Measurements from ENCODE around the gene KIF6.

Gene KIF6

DNA sequence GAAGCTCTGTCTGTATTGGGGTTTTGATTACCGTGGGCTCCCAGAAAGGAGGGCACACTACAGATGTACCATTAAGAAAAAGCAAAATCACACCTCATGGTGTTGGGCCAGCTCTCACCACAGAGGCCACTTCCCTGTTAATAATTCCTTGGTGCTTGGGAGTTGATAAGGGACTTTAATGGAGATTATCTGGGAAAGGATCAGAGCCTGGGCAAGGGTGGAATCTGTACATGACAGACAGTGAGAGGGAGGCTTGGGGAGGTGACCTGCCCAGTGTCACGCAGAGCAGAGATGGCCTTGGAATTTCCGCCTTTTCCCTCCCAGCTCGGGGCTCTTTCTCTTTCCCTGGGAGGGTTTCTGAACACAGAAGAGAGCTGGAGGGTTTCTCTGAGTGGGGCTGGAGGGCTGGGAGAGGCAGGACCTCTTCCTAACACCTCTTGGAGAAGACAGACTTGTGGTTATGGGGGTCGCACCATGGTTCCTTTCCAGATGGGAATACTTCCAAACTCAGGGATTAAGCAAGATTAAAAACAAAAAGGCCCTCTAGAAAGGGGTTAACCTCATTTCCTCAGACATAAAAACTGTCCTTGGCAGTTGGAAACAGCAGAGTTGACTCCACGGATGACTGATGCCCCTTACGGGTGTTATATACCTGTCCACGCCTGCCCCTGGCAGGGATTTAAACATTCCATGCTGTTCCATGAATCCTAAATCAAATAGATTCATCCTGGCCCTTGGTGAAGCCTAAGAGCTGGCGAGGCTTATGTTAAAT lies 385.9 kb downstream of the KIF6 start:
- DNase-seq: no peak

DNA sequence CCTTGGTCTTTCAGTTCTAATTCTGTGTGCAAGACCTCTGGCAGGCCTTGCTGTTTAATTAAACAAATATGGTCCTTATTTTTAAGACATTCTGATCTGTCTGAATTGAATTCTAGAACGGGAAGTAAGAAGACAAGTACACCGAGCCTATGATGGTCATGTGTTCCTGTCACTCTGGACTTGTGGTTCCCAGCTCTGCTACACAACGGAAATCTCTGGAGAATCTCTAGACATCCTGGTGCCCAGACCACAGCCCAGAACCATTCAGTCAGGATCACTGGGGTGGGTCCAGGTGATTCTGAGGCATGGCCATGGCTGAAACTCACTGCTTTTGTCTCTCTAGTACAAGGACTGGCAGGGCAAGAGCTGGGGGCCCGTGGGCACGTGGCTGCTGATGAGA lies 386.8 kb downstream of the KIF6 start:
- DNase-seq: no peak

DNA sequence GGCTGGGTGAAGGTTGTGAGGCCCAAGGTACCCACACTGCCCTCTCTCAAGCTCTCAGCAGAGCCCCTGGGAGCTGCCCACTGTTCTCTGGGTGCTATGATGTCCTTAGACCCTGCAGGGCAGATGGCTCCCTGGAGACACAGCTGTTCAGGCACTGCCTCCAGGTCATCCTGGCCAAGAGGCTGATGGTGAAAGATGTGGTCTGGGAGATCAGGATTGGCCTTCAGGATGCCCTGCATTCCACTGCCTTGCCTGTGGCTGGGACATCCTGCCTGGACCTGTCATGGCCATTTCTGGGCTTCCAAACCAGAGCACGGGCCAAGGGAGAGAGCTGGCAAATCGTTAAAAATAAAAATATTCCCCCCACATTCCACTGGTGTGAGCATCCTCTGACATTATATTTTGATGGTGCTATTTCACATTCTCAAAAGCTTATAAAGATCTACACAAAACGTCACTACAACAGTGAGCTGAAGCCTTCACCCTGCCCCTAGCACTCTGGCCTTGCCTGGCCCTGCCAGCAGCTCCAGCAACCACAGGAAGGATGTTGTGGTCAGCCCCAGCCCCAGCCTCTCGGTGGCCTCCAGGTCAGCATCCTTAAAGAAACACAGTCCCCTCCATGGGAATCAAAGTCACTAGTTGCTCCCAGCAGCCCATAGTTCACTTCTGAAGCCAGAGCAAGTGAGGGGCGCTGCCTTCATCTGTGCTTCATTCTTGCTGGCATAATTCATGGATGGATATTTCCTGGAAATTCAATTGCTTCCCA lies 389.2 kb downstream of the KIF6 start:
- DNase-seq: no peak

DNA sequence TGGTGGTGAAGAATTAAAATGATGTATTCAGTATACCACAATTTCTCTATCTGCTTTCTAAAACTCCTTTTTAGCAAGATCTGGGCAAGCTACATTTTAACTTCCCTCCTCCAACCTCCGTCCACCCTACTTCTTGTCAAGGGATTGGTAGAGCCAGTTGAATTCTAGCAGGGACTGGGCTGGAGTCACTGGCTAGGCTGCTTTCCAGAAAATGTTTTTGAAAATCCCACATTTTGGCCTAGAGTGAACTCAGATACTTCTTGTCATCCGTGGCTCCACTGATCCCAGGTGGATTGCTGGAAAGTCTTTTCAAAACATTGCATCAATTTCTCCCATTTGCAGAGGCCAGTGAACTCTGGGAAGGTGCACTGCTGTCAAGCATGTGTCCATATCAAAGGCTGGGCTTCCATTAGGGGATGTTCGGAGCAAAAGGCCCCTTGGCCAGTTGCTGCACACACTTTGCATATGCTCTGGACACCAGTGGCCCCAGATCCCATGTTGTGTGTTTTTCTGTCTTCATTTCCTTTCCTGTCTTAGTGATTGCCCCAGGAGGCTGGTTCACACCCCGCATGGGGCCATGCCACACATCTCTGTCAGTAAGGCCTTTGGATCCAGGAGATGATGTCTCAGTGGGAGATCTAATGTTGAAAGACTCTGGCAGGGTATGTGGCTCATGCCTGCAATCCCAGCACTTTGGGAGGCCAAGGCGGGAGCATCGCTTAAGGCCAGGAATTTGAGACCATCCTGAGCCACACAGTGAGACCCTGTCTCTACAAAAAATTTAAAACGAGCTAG lies 391.4 kb downstream of the KIF6 start:
- no peak for DNase-seq

DNA sequence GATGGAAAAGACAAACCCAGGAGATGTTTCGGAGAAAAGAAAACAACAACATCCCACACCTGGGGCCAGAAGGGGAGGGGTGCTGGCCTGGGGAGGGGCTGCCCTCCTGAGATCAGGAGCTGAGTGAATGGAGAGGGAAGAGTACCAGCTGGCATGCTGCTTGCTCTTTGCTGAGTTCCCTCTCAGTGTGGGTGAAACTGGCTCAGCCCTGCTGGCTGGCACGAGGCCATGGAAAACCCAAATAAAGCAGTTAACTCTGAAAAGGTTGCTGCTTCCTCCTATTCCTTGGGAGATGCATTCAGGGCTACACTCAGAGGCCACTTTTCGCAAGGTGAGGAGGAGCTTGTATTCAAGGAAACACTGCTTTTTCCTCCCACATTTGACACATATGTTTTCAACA lies 394.7 kb downstream of the KIF6 start:
- no peak for DNase-seq

DNA sequence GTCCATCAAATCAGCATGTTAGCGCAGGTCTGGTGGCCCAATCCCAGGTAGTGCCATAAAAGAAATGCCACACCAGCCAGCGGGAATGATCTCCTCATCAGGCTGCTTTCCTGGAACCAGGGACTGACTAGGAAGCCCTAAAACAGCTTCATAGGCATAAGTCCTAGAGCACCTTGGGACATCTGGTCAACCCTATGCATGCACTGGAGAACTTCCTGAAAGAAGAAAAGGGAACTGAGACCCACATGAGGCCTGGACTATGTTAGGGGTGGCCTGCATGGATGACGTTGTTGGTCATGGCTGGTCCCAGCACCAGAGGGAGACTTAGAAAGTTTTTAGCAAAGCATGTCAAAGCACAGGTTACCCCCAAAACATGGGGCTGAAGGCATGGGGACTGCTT lies 395.2 kb downstream of the KIF6 start:
- no peak for DNase-seq

DNA sequence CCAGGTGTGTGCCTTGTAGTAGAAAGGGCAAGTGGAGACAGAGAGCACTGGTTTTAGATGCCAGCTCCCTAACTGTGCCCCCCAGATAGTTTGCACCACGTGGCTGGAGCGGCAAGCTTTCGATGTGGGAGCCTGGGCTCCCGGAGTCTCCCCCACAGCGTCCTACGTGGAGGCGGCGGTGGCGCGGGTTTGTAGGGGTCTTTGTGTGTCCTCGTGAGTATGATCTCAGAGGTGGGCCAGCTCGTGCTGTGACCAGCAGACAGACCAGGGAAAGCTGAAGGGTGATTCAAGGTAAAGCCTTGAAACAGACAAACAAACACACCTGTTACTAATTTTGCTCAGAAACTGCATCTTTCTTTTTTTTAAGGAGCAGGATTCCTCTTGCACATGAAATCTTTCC lies 397.1 kb downstream of the KIF6 start:
- no peak for DNase-seq

DNA sequence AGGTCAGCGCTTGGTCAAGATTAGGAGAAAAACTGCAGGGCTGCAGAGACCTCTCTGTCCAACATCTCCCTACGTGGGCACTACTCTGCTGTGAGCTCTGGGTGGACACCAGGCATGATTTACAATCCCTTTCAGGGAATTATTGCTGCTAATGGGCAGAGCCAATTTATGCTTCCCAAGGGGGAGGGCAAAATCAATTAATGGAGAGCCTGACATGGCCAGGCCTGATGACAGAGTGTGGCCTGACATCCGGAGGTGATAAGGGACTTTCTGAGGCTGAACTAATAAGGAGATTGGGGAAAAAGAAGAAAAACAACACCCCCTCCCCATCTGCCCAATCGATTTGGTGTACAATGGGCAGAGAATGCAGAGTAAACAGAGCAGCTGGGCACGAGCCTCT lies 397.7 kb downstream of the KIF6 start:
- DNase-seq: no peak

DNA sequence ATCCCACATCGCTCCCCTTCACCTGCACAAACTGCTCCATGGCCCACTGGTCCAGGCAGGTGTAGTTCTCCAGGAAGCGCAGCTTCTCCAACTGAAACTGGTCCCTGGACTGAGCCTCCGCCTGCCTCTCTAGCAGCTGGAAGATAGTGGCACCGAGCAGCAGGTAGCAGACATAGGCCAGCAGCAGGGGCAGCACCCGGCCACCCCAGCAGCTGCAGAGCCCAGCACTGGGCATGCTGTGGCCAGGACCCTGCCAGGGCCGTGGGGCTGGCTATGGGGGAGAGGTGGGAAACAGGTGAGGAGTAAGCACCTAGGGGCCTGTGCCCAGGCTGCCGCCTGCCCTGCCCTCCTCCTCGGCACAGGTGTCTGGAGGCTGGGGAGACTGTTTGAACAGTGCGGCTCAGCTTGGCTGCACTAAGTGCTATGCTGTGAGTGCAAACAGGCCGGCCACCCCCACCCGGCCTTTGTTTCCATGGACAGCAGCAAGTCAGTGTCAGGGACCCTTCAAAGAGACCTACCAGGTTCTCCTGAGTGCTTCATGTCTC lies 402.8 kb downstream of the KIF6 start, which contains the start of gene KCNK16:
Gene KCNK16 (minus strand): TSS at position 397 of the 545 bp plus-strand sequence. CDS start 162 bp downstream, at position 235.
- DNase-seq: no peak

DNA sequence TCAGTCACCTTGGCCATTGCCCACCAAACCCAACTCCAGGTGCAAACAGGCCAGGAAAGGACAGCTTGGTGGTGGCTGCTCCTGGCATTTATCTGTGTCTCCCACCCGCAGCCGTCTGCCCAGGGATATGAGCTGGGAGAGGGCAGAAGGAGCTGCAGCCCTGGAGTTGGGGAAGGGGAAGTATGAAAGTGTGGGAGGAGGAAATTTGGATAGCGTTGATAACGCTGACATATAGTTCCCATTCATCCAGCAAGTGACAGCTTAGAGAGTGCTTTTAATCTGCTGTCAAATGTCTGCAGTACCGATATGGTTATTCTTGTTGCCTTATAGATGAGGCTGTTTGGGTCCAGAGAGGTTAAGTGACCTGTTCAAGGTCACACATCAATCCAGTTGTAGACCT lies 403.4 kb downstream of the KIF6 start:
- DNase-seq: no peak

DNA sequence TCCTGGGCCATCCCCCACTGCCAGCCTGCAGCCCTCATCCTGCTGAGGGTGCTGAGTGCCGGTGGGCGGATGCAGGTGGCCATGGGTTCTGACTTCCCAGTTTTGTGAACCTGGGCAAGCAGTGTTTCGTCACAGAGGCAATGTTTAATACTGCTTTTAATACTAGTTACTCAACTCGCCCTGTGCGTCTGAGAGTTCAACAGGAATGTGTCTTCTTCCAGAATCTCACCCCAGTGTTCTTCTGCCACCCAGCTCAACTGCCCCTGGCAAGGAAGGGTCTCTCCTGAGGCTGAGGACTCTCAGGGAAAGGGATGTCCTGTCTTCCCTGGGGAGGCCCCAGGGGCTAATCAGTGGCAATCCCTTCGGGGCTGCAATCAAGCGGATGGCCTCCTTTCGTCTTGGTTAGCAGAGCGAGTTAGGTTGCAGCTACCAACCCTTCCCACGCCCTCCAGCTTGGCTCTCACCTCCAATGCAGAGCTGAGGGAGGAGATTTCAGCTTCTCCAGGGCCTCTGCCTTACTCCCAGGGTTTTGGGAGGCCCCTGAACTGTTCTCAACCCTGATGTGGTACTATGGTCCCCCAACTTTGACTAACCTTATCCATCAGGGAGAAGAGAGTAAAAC lies 404.7 kb downstream of the KIF6 start:
- DNase-seq: no peak

DNA sequence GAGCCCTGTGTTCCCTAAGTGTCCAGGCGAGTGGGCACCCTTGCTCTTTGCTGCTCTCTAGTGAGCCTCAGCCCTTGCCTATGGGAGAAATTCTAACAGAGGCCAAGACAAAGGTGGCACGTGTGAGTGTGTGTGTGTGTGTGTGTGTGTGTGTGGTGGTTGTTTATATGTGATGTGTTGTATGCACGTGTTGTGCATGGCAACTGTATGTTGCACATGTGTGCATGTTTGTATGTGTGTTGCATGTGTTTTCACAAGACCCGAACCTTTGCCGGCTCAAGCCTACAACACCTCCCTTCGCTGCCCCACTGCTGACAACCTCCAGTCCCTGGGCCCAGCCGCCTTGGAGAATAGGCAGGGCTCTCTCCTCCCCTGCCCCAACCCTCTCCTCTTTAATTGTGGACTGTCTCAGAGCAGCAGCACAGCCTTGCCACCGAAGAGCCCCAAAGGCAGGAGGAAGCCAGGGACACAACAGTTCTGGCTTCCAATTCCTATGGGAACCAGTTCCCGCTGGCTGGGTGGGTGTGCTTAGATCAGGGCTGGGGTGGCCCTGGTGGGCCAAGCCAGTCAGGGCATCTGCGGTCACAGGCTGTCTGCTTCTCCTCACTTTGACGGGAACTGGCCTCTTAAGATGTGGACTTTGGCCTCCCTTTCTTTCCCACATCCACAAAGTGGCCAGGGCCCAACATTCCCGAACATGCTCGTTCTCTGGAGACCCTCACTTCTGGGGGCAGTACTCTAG lies 405.4 kb downstream of the KIF6 start:
- DNase-seq: no peak

DNA sequence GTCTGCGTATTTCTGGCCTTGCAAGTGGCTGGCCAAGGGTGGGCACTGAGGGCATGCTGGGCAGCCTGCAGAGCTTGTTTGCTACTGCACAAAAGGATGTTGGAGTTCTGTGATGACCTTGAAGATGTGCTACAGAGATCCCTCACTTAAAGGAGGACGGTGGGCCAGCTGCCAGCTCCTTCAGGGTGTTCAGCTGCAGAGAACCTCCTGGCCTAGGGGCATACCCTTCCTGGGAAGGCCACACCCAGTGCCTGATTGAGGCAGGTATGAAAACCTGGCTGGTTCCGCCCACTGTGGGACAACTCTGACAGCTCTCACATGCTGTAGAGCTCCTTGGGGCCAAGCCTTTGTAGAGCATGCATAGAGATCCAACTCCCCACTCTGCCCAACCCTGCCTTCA lies 408.0 kb downstream of the KIF6 start:
- DNase-seq: no peak

DNA sequence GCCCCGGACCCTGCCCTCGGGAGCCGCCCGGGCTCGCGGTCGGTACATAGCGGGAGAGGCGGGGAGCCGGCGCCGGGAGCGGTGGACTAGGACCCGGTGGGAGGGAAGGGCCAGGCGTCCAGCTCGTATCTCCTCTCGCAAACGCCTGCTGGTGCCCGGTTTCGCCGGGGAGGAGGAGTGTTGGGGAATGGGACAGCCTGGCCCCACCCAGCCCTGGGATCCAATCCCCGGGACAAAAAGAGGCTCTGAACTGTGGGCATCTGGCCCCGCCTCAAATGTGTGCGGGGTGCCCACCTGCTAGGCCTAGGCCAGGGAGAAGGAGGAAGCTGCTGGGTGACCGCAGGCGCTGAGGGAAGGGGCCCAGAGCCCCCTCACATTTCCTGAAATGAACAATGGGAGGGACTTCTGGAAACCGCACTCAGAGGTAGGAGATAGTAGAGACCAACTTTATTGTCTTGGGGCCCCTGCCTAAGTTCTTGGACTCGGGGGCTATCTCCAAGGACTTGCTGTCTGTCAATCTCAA lies 410.9 kb downstream of the KIF6 start, which contains the start of gene KCNK17:
Gene KCNK17 (minus strand): TSS at position 147 of the 523 bp plus-strand sequence. CDS start 99 bp downstream, at position 48.
- DNase-seq: no peak

DNA sequence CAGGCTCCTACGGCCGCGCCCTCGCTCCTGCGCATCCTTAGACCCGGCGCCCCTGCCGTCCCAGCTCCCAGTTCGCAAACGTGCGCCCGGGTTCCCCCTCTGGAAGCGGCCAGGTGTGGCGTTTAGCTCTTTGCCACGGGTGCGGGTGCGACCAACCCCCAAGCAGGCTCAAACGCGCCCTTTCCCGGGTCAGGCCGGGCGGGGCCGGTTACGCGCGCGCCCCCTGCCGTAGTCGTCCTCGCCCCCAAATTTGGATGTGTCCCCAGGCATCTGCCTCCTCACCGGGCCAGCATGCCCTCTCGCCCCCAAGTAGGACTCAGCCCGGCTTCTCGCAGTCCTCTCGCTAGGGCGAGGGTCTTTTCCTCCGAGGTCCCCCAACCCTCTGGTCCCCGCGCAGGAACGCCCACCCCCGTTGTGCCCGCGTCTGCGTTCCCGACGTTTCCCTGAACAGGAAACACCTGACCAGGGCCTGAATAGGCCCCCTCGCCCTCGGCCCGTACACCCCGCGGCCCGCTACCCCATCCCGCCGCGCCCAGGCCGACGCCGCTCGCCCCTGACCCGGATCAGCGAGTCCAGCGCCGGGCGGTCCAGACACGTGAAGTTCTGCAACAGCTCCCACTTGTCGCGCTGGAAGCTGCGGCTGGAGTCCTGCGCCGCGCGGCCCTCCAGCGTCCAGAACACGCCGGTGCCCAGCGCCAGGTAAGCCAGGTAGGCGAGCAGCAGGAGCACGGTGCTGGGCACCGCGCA lies 411.5 kb downstream of the KIF6 start:
- DNase-seq: no peak

DNA sequence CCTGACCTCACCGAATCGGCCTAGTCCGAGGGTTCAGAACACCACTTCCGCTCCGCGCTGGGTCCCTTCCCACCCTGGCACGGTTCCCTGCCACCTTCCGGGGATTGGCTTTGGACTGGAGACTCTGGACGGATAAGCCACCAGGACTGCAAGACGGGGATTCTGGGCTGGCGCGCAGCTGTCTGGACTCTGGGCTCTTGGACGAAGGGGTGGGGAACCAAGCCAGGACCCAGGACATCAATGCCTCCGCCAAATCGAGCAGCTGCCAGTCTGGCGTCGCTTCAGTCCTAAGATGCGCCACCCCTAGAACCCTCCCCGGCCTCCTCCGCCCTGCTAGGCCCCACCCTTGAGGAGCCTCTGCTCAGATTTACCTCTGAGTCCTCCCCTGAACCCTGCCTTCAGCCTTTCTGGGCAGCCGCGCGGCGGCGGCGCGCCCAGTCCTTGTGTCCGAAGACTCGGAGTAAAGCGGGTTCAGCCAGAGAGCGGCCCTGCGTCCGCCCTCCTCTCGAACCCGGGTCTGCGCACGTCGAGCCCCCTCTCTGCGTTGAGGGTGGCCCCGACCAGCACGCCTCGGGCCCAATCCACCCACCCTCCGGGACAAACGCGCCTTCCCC lies 412.2 kb downstream of the KIF6 start:
- DNase-seq: no peak

DNA sequence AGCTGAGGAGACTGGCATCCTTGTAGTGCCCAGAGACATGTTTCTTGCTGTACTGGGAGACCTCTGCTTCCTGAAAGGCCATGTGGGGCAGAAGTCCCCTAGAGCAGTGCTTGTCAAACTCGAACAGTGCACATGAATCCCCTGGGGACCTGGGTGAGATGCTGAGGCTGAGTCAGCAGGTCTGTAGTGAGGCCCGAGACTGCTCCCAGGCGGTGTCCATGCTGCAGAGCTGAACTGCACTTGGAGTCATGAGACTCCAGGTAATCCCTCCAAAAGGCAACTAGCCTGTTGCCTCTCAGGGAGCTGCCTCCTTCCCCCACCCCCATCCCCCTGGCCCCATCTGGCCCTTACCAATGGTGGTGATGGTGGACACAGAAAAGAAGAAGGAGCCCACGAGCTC lies 414.7 kb downstream of the KIF6 start:
- no peak for DNase-seq

DNA sequence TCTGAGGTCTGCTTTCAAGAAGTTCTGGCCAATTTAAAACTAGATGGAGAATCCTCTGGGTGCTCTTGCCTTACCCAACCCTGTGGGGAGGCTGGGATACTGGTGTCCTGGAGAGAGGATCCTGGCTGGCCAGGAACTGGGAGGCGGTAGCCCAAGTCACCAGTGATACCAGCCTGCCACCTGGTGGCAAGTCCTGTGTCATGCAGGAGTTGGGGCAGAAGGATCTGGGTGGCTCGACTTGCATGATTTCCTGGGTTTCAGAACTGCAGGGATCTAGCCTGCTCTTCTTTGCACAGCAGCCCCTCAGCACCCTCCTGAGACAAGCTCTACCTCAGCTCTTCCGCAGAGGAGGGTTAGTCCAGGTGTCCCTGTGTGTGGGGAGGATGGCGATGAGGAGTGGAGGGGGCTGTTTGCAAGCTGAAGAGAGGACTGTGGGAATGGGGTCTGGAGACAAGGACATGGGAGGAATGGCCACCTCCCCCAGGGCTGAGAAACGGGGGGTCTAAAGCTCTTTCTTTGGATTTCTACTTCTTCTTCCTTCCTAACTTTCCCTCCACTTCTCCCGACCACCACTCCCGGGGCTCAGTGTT lies 415.2 kb downstream of the KIF6 start:
- peak; percentile 42 for DNase-seq

DNA sequence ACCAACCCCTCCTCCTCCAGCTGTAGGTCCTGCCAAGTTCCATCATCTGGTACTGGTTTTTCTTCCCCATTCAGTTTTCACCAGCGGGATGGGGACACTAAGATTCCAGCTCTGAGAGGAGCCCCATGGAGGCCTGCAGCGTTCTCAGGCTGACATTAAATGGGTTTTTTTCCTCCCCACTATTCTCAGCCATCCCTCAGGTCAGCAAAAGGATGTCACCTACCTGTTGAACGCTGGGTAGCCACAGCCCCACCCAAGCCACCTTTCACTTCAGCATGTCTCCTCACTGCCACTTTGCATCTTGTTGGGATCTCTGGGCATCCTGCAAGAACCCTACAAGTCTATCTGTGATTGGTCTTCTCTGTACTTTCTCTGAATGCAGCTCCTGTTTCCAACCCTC lies 417.7 kb downstream of the KIF6 start:
- DNase-seq: no peak

DNA sequence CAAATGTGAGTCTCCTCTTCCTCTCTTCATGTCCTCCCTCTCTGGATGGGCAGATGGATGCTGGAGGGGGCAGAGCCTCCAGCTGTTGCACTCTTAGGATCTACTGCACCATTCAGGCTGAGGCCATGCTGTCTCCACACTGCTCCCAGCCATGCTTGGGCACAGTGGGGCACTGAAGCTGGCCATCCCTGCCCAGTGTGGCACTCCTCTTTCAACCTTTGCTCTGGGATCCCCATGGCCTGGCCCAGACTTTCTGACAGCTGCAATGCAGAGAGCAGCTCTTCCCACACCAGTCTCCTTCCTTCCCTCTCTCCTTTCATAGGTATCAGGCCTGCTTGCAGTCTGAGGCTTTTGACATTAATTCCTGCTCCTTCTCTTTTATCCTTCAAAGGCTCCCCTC lies 420.3 kb downstream of the KIF6 start:
- DNase-seq: no peak

Data from effector CD4-positive, alpha-beta T cell (primary cell).